Heart left ventricle (tissue), 16 donors: ENCODE results near the gene SPECC1L. TPM values are rescaled to one million over a fixed set of nuclear protein-coding genes. Genes with fewer than 3 reads are reported as not detected.

Source experiments
- ATAC-seq, 4 donors: fragments of 200-7000 bp; cut with Tn5 transposase; one replicate each; pipeline ENCODE4 v1.9.1; 2020 to 2022; ENCODE audit warnings: moderate library complexity in 4 of 4, mild to moderate bottlenecking in 3 of 4, moderate number of reproducible peaks in 1 of 4
- DNase-seq, 5 donors: peaks; one replicate each; pipeline ENCODE4 v3.0.0-alpha.2; 2020
- H3K27ac ChIP-seq, 12 donors: fragments of 200-600 bp; sonication (generic) in 4 of 12; one replicate each; pipeline versions ENCODE4 v1.5.0 to v1.8.0; 2016 to 2022; ENCODE audit warnings: mild to moderate bottlenecking in 2 of 12
- H3K27me3 ChIP-seq, 9 donors: fragments of 200-600 bp; sonication (generic) in 2 of 9; one replicate each; pipeline versions ENCODE4 v1.5.1 to v1.8.0; 2016 to 2022; ENCODE audit warnings: mild to moderate bottlenecking in 3 of 9
- H3K36me3 ChIP-seq, 9 donors: fragments of 200-600 bp; sonication (generic) in 2 of 9; one replicate each; pipeline versions ENCODE4 v1.5.0 to v1.8.0; 2018 to 2022; ENCODE audit warnings: mild to moderate bottlenecking in 2 of 9
- H3K4me1 ChIP-seq, 12 donors: fragments of 200-600 bp; sonication (generic) in 4 of 12; one replicate each; pipeline versions ENCODE4 v1.5.0 to v1.8.0; 2016 to 2022; ENCODE audit warnings: mild to moderate bottlenecking in 3 of 12
- H3K4me3 ChIP-seq, 12 donors: fragments of 200-600 bp; sonication (generic) in 4 of 12; one replicate each; pipeline versions ENCODE4 v1.5.0 to v1.8.0; 2017 to 2022; ENCODE audit warnings: mild to moderate bottlenecking in 9 of 12, moderate library complexity in 4 of 12
- H3K9me3 ChIP-seq, 12 donors: fragments of 200-600 bp; sonication (generic) in 4 of 12; one replicate each; pipeline versions ENCODE4 v1.5.0 to v1.8.0; 2016 to 2022; ENCODE audit warnings: mild to moderate bottlenecking in 1 of 12
- CTCF ChIP-seq, 12 donors: fragments of 200-600 bp; sonication (generic) in 4 of 12; IDR thresholded peaks; one replicate each; pipeline versions ENCODE4 v1.5.0 to v1.8.0; 2018 to 2022; ENCODE audit warnings: antibody characterized with exemption in 12 of 12, mild to moderate bottlenecking in 5 of 12
- POLR2A ChIP-seq, 2 donors: fragments of 450-650 bp; IDR thresholded peaks; one replicate each; pipeline ENCODE4 v1.6.1; 2017; ENCODE audit warnings: antibody characterized with exemption in 2 of 2, mild to moderate bottlenecking in 2 of 2, moderate library complexity in 2 of 2
- WGBS, 4 donors: extraction: QIAGEN DNeasy Blood & Tissue Kit in 2 of 4; methylation state at CpG; one replicate each; pipeline versions ENCODE4 v1.1.5 to v1.1.7; 2013 to 2018; 5-methylcytosine and 5-hydroxymethylcytosine counted together
- intact Hi-C, 10 donors: fragments of 100-400 bp; cut with DNase I; formaldehyde crosslinking; loops; one replicate each; pipeline versions ENCODE4 v1.11.1 to v1.14.2; 2022
- polyA plus RNA-seq, 2 donors: library from polyadenylated mRNA; stranded (reverse); fragments of 200-250 nt; gene quantifications; one replicate each; pipeline ENCODE4 v1.2.3, GENCODE V29; 2013
- total RNA-seq, 9 donors: library from RNA; depleted of rRNA in 2 of 9; stranded (reverse); fragments of >200 nt in 2 of 9; fragmentation: NEBNext Ultra II Directional in 3 of 9; extraction: Animal tissue kit (Norgen Biotek cat#: 25700) in 3 of 9; gene quantifications; one replicate each; pipeline versions ENCODE4 v1.1.0 to v1.2.4, GENCODE V29; 2016 to 2023
- donor health status: ischemic (EF 13 %, LVEDD 7.1; RV severe dilation, severe dysfunction).
- donor health status: healthy with polysubstance abuse.
- donor health status: DM: no; HTN: yes; CAD: no.
- donor health status: DM: no; HTN: no; CAD: no.
- donor health status: ischemic (EF 25% LVEDD 6.9; RV normal size, moderate dysfunction).
- donor health status: ischemic (EF 25% LVEDD 5.7; RV mildly dilated, moderate dysfunction).
- donor health status: healthy.
- donor health status: DM: yes; HTN: yes; CAD: no.
- donor health status: ischemic (EF 35%, LVEDD 5.7; RV mildly dilated, moderate dysfunction).
- donor health status: nonischemic (EF 11% LVEDD 7.7; RV severe dilation, severe dysfunction).
- donor health status: DM: yes; HTN: yes; CAD: no.
- donor health status: PGD.
- donor health status: ischemic (EF 29% LVEDD 5.4; RV normal size, mild dysfunction).
- donor health status: nonischemic (EF 23%, LVEDD 6.1; RV moderate dilation, normal function).

Gene SPECC1L
- total and polyA plus RNA-seq, 11 donors, result 9.8 to 65.3 (median 38.9) TPM

GRCh38 chr22:24323695-24324094 is 53.1 kb downstream of the SPECC1L start:
- DNase-seq (no peak), ATAC-seq (no peak)
- H3K36me3 ChIP-seq, result peaks cover 0 to 92% (median 70%) of the 10 kb centered on the region in 9 donors
- H3K9me3 ChIP-seq, result no peaks in the 10 kb centered on the region
- no peak overlapping the region for H3K4me3 ChIP-seq
- intact Hi-C loops, result loop anchor here in 8 of 10 donors (2.0 to 10.0 kb wide), 10 partner anchors 51 to 431 kb away; partner anchors contain the start of gene SPECC1L (in 1 of the 8)
- no peak for TF ChIP-seq POLR2A (IDR thresholded peaks at IDR 0.05)
- TF ChIP-seq CTCF (IDR thresholded peaks at IDR 0.05), result no peak
- peaks cover 0 to 27% (median 15%) of the 10 kb centered on the region in 12 donors for H3K4me1 ChIP-seq
- peak overlapping the region in 2 of 12 donors; percentile 3 to 39 for H3K27ac ChIP-seq
- WGBS, 4 donors, result 48 to 73% (median 57%) methylated on average over 3 of the region's 3 CpGs
- no peaks in the 10 kb centered on the region for H3K27me3 ChIP-seq

GRCh38 chr22:24324137-24324536 is 53.5 kb downstream of the SPECC1L start:
- Histone ChIP-seq H3K9me3 (no peaks in the 10 kb centered on the region), H3K4me3 (no peak overlapping the region), H3K4me1 (peaks cover 0 to 27% (median 15%) of the 10 kb centered on the region in 12 donors), H3K36me3 (peaks cover 0 to 92% (median 70%) of the 10 kb centered on the region in 9 donors), H3K27me3 (no peaks in the 10 kb centered on the region), H3K27ac (peak overlapping the region in 1 of 12 donors; percentile 39)
- TF ChIP-seq POLR2A (IDR thresholded peaks at IDR 0.05), result no peak
- TF ChIP-seq CTCF (IDR thresholded peaks at IDR 0.05), result no peak
- DNase-seq (no peak), ATAC-seq (no peak)
- WGBS, 4 donors, result 85 to 91% (median 89%) methylated on average over 8 of the region's 8 CpGs
- intact Hi-C loops, result loop anchor here in 8 of 10 donors (2.0 to 10.0 kb wide), 10 partner anchors 52 to 431 kb away; partner anchors contain the start of gene SPECC1L (in 1 of the 8)

- H3K36me3 ChIP-seq, result peaks cover 0 to 94% (median 69%) of the 10 kb centered on the region in 9 donors
- ATAC-seq (peak in 3 of 4 donors; percentile 79 to 89 (median 82)), DNase-seq (peak in 1 of 5 donors; percentile 36)
- H3K4me3 ChIP-seq, result no peak overlapping the region
- intact Hi-C loops, result loop anchor here in 8 of 10 donors (1.0 to 10.0 kb wide), 14 partner anchors 77 to 430 kb away; partner anchors contain the start of gene ADORA2A (in 1 of the 8)
- no peaks in the 10 kb centered on the region for H3K27me3 ChIP-seq
- peaks cover 0 to 38% (median 15%) of the 10 kb centered on the region in 12 donors for H3K4me1 ChIP-seq
- WGBS, 4 donors, result 25 to 28% (median 27%) methylated on average over 5 of the region's 5 CpGs
- no peak for TF ChIP-seq POLR2A (IDR thresholded peaks at IDR 0.05)
- peak; percentile 61 to 88 (median 74) for TF ChIP-seq CTCF (IDR thresholded peaks at IDR 0.05)
- no peaks in the 10 kb centered on the region for H3K9me3 ChIP-seq
- H3K27ac ChIP-seq, result peak overlapping the region in 1 of 12 donors; percentile 54
Measured at GRCh38 chr22:24325105-24325757, 54.6 kb downstream of the SPECC1L start.

GRCh38 chr22:24326266-24326665 is 55.6 kb downstream of the SPECC1L start:
- intact Hi-C loops, result loop anchor here in 8 of 10 donors (2.0 to 10.0 kb wide), 13 partner anchors 76 to 429 kb away; partner anchors contain the start of gene ADORA2A (in 1 of the 8)
- ATAC-seq, result no peak
- Histone ChIP-seq H3K9me3 (no peaks in the 10 kb centered on the region), H3K27ac (no peak overlapping the region), H3K4me1 (peaks cover 0 to 48% (median 15%) of the 10 kb centered on the region in 12 donors), H3K36me3 (peaks cover 0 to 94% (median 71%) of the 10 kb centered on the region in 9 donors), H3K4me3 (no peak overlapping the region), H3K27me3 (no peaks in the 10 kb centered on the region)
- TF ChIP-seq POLR2A (IDR thresholded peaks at IDR 0.05), result no peak
- 79 to 81% (median 80%) methylated on average over 4 of the region's 4 CpGs for WGBS, 4 donors
- DNase-seq, result no peak
